ENCODE data around the gene HVCN1. TPM values are rescaled to one million over a fixed set of nuclear protein-coding genes. Genes with fewer than 3 reads are reported as not detected.

Gene HVCN1
- 4.9 and 7.9 TPM in 2 replicates for total RNA-seq

GRCh38 chr12:110688446-110689280, at the start of gene HVCN1:
TSS of gene HVCN1 (minus strand) at chr12:110689115. CDS start at chr12:110683245, 5,870 bp downstream.

DNA sequence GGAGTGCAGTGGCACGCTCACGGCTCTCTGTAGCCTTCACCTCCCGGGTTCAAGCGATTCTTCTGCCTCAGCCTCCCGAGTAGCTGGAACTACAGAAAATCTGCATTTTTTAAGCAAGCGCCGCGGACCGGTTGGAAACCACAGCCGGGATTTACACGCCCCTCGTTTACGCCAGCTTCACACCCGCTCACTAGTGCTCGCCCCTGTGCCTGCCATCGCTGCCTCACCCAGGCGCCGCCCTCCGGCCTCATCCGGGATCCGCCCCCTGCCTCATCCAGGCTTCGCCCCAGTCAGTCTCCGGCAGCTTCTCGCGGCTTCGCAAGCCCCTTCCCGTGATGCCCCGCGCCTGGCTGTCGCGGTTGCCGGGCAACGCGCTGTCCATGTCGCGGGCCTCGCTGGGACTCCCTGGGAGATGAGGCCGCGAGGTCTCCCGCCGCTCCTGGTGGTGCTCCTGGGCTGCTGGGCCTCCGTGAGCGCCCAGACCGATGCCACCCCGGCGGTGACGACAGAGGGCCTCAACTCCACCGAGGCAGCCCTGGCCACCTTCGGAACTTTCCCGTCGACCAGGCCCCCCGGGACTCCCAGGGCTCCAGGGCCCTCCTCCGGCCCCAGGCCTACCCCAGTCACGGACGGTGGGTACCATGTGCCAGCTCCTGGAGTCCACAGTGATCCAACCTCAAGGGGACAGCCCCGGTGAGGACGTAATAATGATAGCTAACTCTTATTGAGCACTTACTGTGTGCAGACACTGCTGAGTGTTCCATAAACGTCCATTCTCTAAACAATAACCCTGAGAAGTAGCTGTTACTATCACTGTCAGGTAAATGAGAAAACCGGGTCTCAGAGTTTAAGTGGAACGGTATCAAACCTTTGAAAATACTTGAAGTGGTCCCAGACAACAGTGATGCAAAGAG, 74.9 kb downstream of the HVCN1 start, which contains the start of gene TCTN1:
Gene TCTN1, plus strand, starts transcription at position 359 of the 914 bp plus-strand sequence. Its CDS starts 54 bp downstream, at position 413.

Other genes starting within 250 kb of the HVCN1 start
- gene ARPC3, start 238.8 kb downstream of the HVCN1 start, total RNA-seq = 244 and 247 TPM in 2 replicates
- gene GPN3, start 220.9 kb downstream of the HVCN1 start, total RNA-seq = 17.1 and 28.1 TPM in 2 replicates
- gene FAM216A, start 220.3 kb downstream of the HVCN1 start, total RNA-seq = 15.2 and 19.4 TPM in 2 replicates
- gene VPS29, start 187.0 kb downstream of the HVCN1 start, total RNA-seq = 54.0 and 93.1 TPM in 2 replicates
- 0.25 and 0.55 TPM in 2 replicates for gene RAD9B, start 186.8 kb downstream of the HVCN1 start, total RNA-seq
- gene PPTC7, start 105.8 kb downstream of the HVCN1 start, total RNA-seq = 10.9 and 12.4 TPM in 2 replicates
- gene TCTN1, start 75.0 kb downstream of the HVCN1 start, total RNA-seq = 20.0 and 29.7 TPM in 2 replicates
- gene PPP1CC, start 53.8 kb upstream of the HVCN1 start, total RNA-seq = 116 and 156 TPM in 2 replicates
- not detected in 2 replicates for gene CCDC63, start 157.9 kb upstream of the HVCN1 start, total RNA-seq
- gene MYL2, start 231.5 kb upstream of the HVCN1 start, total RNA-seq = not detected in 2 replicates